Karpas-422 (cell line): ENCODE data around the gene SLC22A1. TPM values are rescaled to one million over a fixed set of nuclear protein-coding genes. Genes with fewer than 3 reads are reported as not detected.

ENCODE experiments used
- DNase-seq: peaks from one replicate; pipeline ENCODE4 v3.0.0-alpha.2; 2015
- H2AFZ ChIP-seq: fragments of 200-600 bp; sonication (generic); 2 replicates; pipeline ENCODE4 v1.6.1; 2014; ENCODE audit warnings: antibody characterized with exemption, low read length, mixed read lengths
- H3K27ac ChIP-seq: fragments of 200-600 bp; sonication (generic); 2 replicates; pipeline ENCODE4 v1.5.1; 2014; ENCODE audit warnings: mild to moderate bottlenecking, low read length, moderate library complexity
- H3K27me3 ChIP-seq: fragments of 200-600 bp; sonication (generic); 2 replicates; pipeline ENCODE4 v1.6.1; 2014; ENCODE audit warnings: low read length, mixed read lengths
- H3K36me3 ChIP-seq: fragments of 200-600 bp; sonication (generic); 2 replicates; pipeline ENCODE4 v1.6.1; 2014; ENCODE audit warnings: low read length, mixed read lengths; ENCODE audit not compliant: insufficient read depth
- H3K4me1 ChIP-seq: fragments of 200-600 bp; sonication (generic); 2 replicates; pipeline ENCODE4 v1.6.1; 2014; ENCODE audit warnings: mild to moderate bottlenecking, low read length, mixed read lengths
- H3K4me2 ChIP-seq: fragments of 200-600 bp; sonication (generic); 2 replicates; pipeline ENCODE4 v1.6.1; 2014; ENCODE audit warnings: low read length, low read depth, mild to moderate bottlenecking; ENCODE audit not compliant: poor library complexity, severe bottlenecking
- H3K4me3 ChIP-seq: fragments of 200-600 bp; sonication (generic); 2 replicates; pipeline ENCODE4 v1.5.1; 2014; ENCODE audit warnings: mild to moderate bottlenecking, antibody characterized with exemption, low read length, mixed read lengths
- H3K79me2 ChIP-seq: fragments of 200-600 bp; sonication (generic); 2 replicates; pipeline ENCODE4 v1.6.1; 2014; ENCODE audit warnings: mild to moderate bottlenecking, low read length, mixed read lengths
- H3K9ac ChIP-seq: fragments of 200-600 bp; sonication (generic); 2 replicates; pipeline ENCODE4 v1.6.0; 2014; ENCODE audit warnings: low read length
- H3K9me2 ChIP-seq: fragments of 200-600 bp; sonication (generic), shearing (Covaris generic); replicated peaks from 2 replicates; pipeline ENCODE4 v1.6.0; 2014; ENCODE audit warnings: mild to moderate bottlenecking, low read length, moderate library complexity; ENCODE audit not compliant: insufficient read depth
- H3K9me3 ChIP-seq: fragments of 300-700, 200-600 bp; sonication (generic); 2 replicates; pipeline ENCODE4 v1.6.1; 2014; ENCODE audit warnings: low read length, mixed read lengths
- H4K20me1 ChIP-seq: fragments of 200-600 bp; sonication (generic); 2 replicates; pipeline ENCODE4 v1.6.1; 2014; ENCODE audit warnings: mild to moderate bottlenecking, antibody characterized with exemption, low read length, low read depth; ENCODE audit not compliant: insufficient read depth
- total RNA-seq: library from RNA; depleted of rRNA; stranded (reverse); fragments of >200 nt; shearing (Covaris generic); gene quantifications from 2 replicates; pipeline ENCODE4 v1.2.3, GENCODE V29; 2014; ENCODE audit warnings: low replicate concordance

Gene SLC22A1
- total RNA-seq, 1 experiment from 2014 or later = 0.78 TPM

- Histone ChIP-seq H3K79me2 (no peaks in the 10 kb centered on the region), H3K9me3 (peaks cover 14% of the 10 kb centered on the region; the same call in 1 of the 2 replicates), H3K4me3 (no peak overlapping the region)
Measured at GRCh38 chr6:160192840-160193239, 71.2 kb downstream of the SLC22A1 start.

GRCh38 chr6:160194808-160195207, 73.2 kb downstream of the SLC22A1 start:
- Histone ChIP-seq H3K9me3 (peaks cover 14% of the 10 kb centered on the region; the same call in 1 of the 2 replicates), H3K4me1 (no peaks in the 10 kb centered on the region), H4K20me1 (no peaks in the 10 kb centered on the region), H3K9ac (no peak overlapping the region), H3K79me2 (no peaks in the 10 kb centered on the region), H3K27me3 (no peaks in the 10 kb centered on the region), H3K9me2 (no peaks in the 10 kb centered on the region), H3K4me2 (no peak overlapping the region), H2AFZ (no peak overlapping the region), H3K4me3 (no peak overlapping the region), H3K27ac (no peak overlapping the region), H3K36me3 (no peaks in the 10 kb centered on the region)
- no peak for DNase-seq

More at GRCh38 chr6:160192840-160193239, 71.2 kb downstream of the SLC22A1 start:
- H3K4me2 ChIP-seq = no peak overlapping the region
- H3K9me2 ChIP-seq = no peaks in the 10 kb centered on the region
- DNase-seq = no peak
- no peaks in the 10 kb centered on the region for H3K36me3 ChIP-seq
- no peak overlapping the region for H3K27ac ChIP-seq
- no peak overlapping the region for H3K9ac ChIP-seq
- H2AFZ ChIP-seq = no peak overlapping the region
- no peaks in the 10 kb centered on the region for H4K20me1 ChIP-seq
- H3K4me1 ChIP-seq = no peaks in the 10 kb centered on the region
- H3K27me3 ChIP-seq = no peaks in the 10 kb centered on the region

GRCh38 chr6:160197662-160198061, 76.0 kb downstream of the SLC22A1 start:
- Histone ChIP-seq H3K4me1 (no peaks in the 10 kb centered on the region), H3K9me3 (peaks cover 14% of the 10 kb centered on the region; the same call in 1 of the 2 replicates), H4K20me1 (no peaks in the 10 kb centered on the region), H3K36me3 (no peaks in the 10 kb centered on the region), H3K4me3 (no peak overlapping the region), H3K9ac (no peak overlapping the region), H3K4me2 (no peak overlapping the region), H3K9me2 (no peaks in the 10 kb centered on the region), H3K27me3 (no peaks in the 10 kb centered on the region), H2AFZ (no peak overlapping the region), H3K79me2 (no peaks in the 10 kb centered on the region), H3K27ac (no peak overlapping the region)
- no peak for DNase-seq

- H3K9me2 ChIP-seq = no peaks in the 10 kb centered on the region
- H3K27ac ChIP-seq = no peak overlapping the region
- no peaks in the 10 kb centered on the region for H3K79me2 ChIP-seq
- no peaks in the 10 kb centered on the region for H4K20me1 ChIP-seq
- peaks cover 7% of the 10 kb centered on the region; the same call in 1 of the 2 replicates for H3K9me3 ChIP-seq
- H3K4me3 ChIP-seq = no peak overlapping the region
- no peaks in the 10 kb centered on the region for H3K36me3 ChIP-seq
- H3K4me2 ChIP-seq = no peak overlapping the region
- H2AFZ ChIP-seq = no peak overlapping the region
- no peaks in the 10 kb centered on the region for H3K4me1 ChIP-seq
- DNase-seq = no peak
- no peak overlapping the region for H3K9ac ChIP-seq
- no peaks in the 10 kb centered on the region for H3K27me3 ChIP-seq
Measured at GRCh38 chr6:160198606-160199211, 77.1 kb downstream of the SLC22A1 start.

- H3K4me1 ChIP-seq = no peaks in the 10 kb centered on the region
- H3K27ac ChIP-seq = no peak overlapping the region
- H3K9me2 ChIP-seq = no peaks in the 10 kb centered on the region
- no peaks in the 10 kb centered on the region for H3K27me3 ChIP-seq
- no peak for DNase-seq
- no peak overlapping the region for H3K4me3 ChIP-seq
- no peaks in the 10 kb centered on the region for H3K79me2 ChIP-seq
- no peak overlapping the region for H3K4me2 ChIP-seq
- H3K9ac ChIP-seq = no peak overlapping the region
- no peak overlapping the region for H2AFZ ChIP-seq
- H3K36me3 ChIP-seq = no peaks in the 10 kb centered on the region
- H4K20me1 ChIP-seq = no peaks in the 10 kb centered on the region
- H3K9me3 ChIP-seq = no peaks in the 10 kb centered on the region
Measured at GRCh38 chr6:160201061-160201460, 79.4 kb downstream of the SLC22A1 start.

- Histone ChIP-seq H3K9ac (no peak overlapping the region), H3K27me3 (no peaks in the 10 kb centered on the region), H3K9me2 (no peaks in the 10 kb centered on the region), H3K36me3 (no peaks in the 10 kb centered on the region), H3K27ac (no peak overlapping the region), H4K20me1 (no peaks in the 10 kb centered on the region), H3K4me2 (no peak overlapping the region), H3K4me1 (no peaks in the 10 kb centered on the region), H3K9me3 (no peaks in the 10 kb centered on the region), H3K79me2 (no peaks in the 10 kb centered on the region), H3K4me3 (no peak overlapping the region), H2AFZ (no peak overlapping the region)
- DNase-seq = no peak
Measured at GRCh38 chr6:160202411-160202810, 80.8 kb downstream of the SLC22A1 start.

GRCh38 chr6:160203076-160203475, 81.5 kb downstream of the SLC22A1 start:
- Histone ChIP-seq H3K27me3 (no peaks in the 10 kb centered on the region), H3K9me3 (no peaks in the 10 kb centered on the region), H3K79me2 (no peaks in the 10 kb centered on the region), H3K4me3 (no peak overlapping the region), H3K4me1 (no peaks in the 10 kb centered on the region), H4K20me1 (no peaks in the 10 kb centered on the region), H2AFZ (no peak overlapping the region), H3K36me3 (no peaks in the 10 kb centered on the region), H3K4me2 (no peak overlapping the region), H3K9me2 (no peaks in the 10 kb centered on the region), H3K27ac (no peak overlapping the region), H3K9ac (no peak overlapping the region)
- DNase-seq = no peak

GRCh38 chr6:160203522-160203921, 81.9 kb downstream of the SLC22A1 start:
- no peaks in the 10 kb centered on the region for H3K9me2 ChIP-seq
- no peaks in the 10 kb centered on the region for H4K20me1 ChIP-seq
- DNase-seq = no peak
- H3K4me2 ChIP-seq = no peak overlapping the region
- no peaks in the 10 kb centered on the region for H3K27me3 ChIP-seq
- no peaks in the 10 kb centered on the region for H3K36me3 ChIP-seq
- H2AFZ ChIP-seq = no peak overlapping the region
- H3K4me3 ChIP-seq = no peak overlapping the region
- H3K79me2 ChIP-seq = no peaks in the 10 kb centered on the region
- H3K9ac ChIP-seq = no peak overlapping the region
- H3K4me1 ChIP-seq = no peaks in the 10 kb centered on the region
- H3K9me3 ChIP-seq = no peaks in the 10 kb centered on the region
- H3K27ac ChIP-seq = no peak overlapping the region
